Sigmoid colon (tissue), 7 donors: ENCODE data around the gene STK24. TPM values are rescaled to one million over a fixed set of nuclear protein-coding genes. Genes with fewer than 3 reads are reported as not detected.

Source experiments
- DNase-seq: peaks from one replicate; pipeline ENCODE4 v3.0.0-alpha.2; 2019
- H3K27ac ChIP-seq, 4 donors: fragments of 200-600 bp; sonication (generic); one replicate each; pipeline ENCODE4 v1.5.1; 2016 to 2019; ENCODE audit warnings: mild to moderate bottlenecking in 1 of 4
- H3K27me3 ChIP-seq, 3 donors: fragments of 200-600 bp; sonication (generic); one replicate each; pipeline ENCODE4 v1.5.1; 2019; ENCODE audit warnings: mild to moderate bottlenecking in 1 of 3
- H3K36me3 ChIP-seq, 4 donors: fragments of 200-600 bp; sonication (generic); one replicate each; pipeline ENCODE4 v1.5.1; 2016 to 2019
- H3K4me1 ChIP-seq, 4 donors: fragments of 200-600 bp; sonication (generic); one replicate each; pipeline ENCODE4 v1.5.1; 2017 to 2019
- H3K4me3 ChIP-seq, 4 donors: fragments of 200-600 bp; sonication (generic); one replicate each; pipeline ENCODE4 v1.5.1; 2017 to 2019; ENCODE audit warnings: mild to moderate bottlenecking in 2 of 4, moderate library complexity in 1 of 4
- H3K9me3 ChIP-seq, 4 donors: fragments of 200-600 bp in 3 of 4; sonication (generic) in 3 of 4; one replicate each; pipeline versions ENCODE4 v1.5.1 to v1.6.1; 2013 to 2019
- CTCF ChIP-seq, 4 experiments: fragments of 450-650 bp in 3 of 4; fragments of 200-600 bp in 1 of 4; IDR thresholded peaks; one replicate each; pipeline ENCODE4 v1.5.1; 2016 to 2019; ENCODE audit warnings: antibody characterized with exemption in 4 of 4, mild to moderate bottlenecking in 3 of 4, moderate library complexity in 2 of 4
- EP300 ChIP-seq, 4 donors: sonication (generic); formaldehyde crosslinking; IDR thresholded peaks; one replicate each; pipeline ENCODE4 v1.6.1; 2017; ENCODE audit warnings: antibody characterized with exemption in 4 of 4
- POLR2A ChIP-seq, 2 donors: fragments of 450-650 bp; IDR thresholded peaks; one replicate each; pipeline ENCODE4 v1.6.1; 2016; ENCODE audit warnings: antibody characterized with exemption in 2 of 2, mild to moderate bottlenecking in 2 of 2, moderate library complexity in 2 of 2
- POLR2AphosphoS5 ChIP-seq, 4 donors: sonication (generic); formaldehyde crosslinking; IDR thresholded peaks; one replicate each; pipeline ENCODE4 v1.6.1; 2017; ENCODE audit warnings: antibody characterized with exemption in 4 of 4
- WGBS, 2 donors: extraction: QIAGEN DNeasy Blood & Tissue Kit; methylation state at CpG; one replicate each; pipeline ENCODE4 v1.1.7; 2013; 5-methylcytosine and 5-hydroxymethylcytosine counted together
- intact Hi-C: fragments of 100-400 bp; cut with DNase I; formaldehyde crosslinking; loops from one replicate; pipeline ENCODE4 v1.15.1; 2023
- polyA plus RNA-seq, 3 donors: library from polyadenylated mRNA; stranded (reverse); fragments of 200-250 nt; gene quantifications; one replicate each; pipeline ENCODE4 v1.2.3, GENCODE V29; 2013
- total RNA-seq, 4 donors: library from RNA; depleted of rRNA; stranded (reverse); fragments of >200 nt; gene quantifications; one replicate each; pipeline ENCODE4 v1.1.0, GENCODE V29; 2016
- donor health status: healthy with polysubstance abuse.
- donor health status: Bipolar disorder and iron deficiency.
- donor health status: healthy.

STK24 gene
- total and polyA plus RNA-seq, 7 donors: 59.7 to 200 (median 78.9) TPM

- TF ChIP-seq POLR2A (IDR thresholded peaks at IDR 0.05) (no peak), EP300 (IDR thresholded peaks at IDR 0.05) (no peak), POLR2AphosphoS5 (IDR thresholded peaks at IDR 0.05) (no peak), CTCF (IDR thresholded peaks at IDR 0.05) (no peak)
- H3K9me3 ChIP-seq: no peaks in the 10 kb centered on the region
- H3K4me1 ChIP-seq: peaks cover 0 to 19% (median 10%) of the 10 kb centered on the region in 4 donors
- WGBS, 2 donors: 93 to 95% methylated on average over 16 of the region's 16 CpGs
- H3K36me3 ChIP-seq: peaks cover 0 to 58% (median 14%) of the 10 kb centered on the region in 4 donors
- H3K4me3 ChIP-seq: no peak overlapping the region
- DNase-seq: no peak
- H3K27ac ChIP-seq: no peak overlapping the region
- intact Hi-C loops: no loop called here
- no peaks in the 10 kb centered on the region for H3K27me3 ChIP-seq
Measured at GRCh38 chr13:98444381-98444780, 132.5 kb downstream of the STK24 start.

- no peak overlapping the region for H3K4me3 ChIP-seq
- no peaks in the 10 kb centered on the region for H3K27me3 ChIP-seq
- no peak for DNase-seq
- H3K27ac ChIP-seq: no peak overlapping the region
- peaks cover 0 to 13% (median 5%) of the 10 kb centered on the region in 4 donors for H3K4me1 ChIP-seq
- no peak for TF ChIP-seq CTCF (IDR thresholded peaks at IDR 0.05)
- TF ChIP-seq POLR2AphosphoS5 (IDR thresholded peaks at IDR 0.05): no peak
- no peak for TF ChIP-seq EP300 (IDR thresholded peaks at IDR 0.05)
- no peak for TF ChIP-seq POLR2A (IDR thresholded peaks at IDR 0.05)
- no peaks in the 10 kb centered on the region for H3K9me3 ChIP-seq
- 83 to 85% methylated on average over 21 of the region's 21 CpGs for WGBS, 2 donors
- H3K36me3 ChIP-seq: peaks cover 0 to 58% (median 16%) of the 10 kb centered on the region in 4 donors
- intact Hi-C loops: no loop called here
Measured at GRCh38 chr13:98443800-98444325, 133.0 kb downstream of the STK24 start.

- intact Hi-C loops: no loop called here
- DNase-seq: no peak
- no peaks in the 10 kb centered on the region for H3K9me3 ChIP-seq
- peaks cover 0 to 10% (median 3%) of the 10 kb centered on the region in 4 donors for H3K4me1 ChIP-seq
- WGBS, 2 donors: 79 to 84% methylated on average over 11 of the region's 11 CpGs
- TF ChIP-seq POLR2A (IDR thresholded peaks at IDR 0.05): no peak
- no peak for TF ChIP-seq EP300 (IDR thresholded peaks at IDR 0.05)
- TF ChIP-seq CTCF (IDR thresholded peaks at IDR 0.05): no peak
- TF ChIP-seq POLR2AphosphoS5 (IDR thresholded peaks at IDR 0.05): peak in 1 of 4 donors; percentile 13
- no peak overlapping the region for H3K4me3 ChIP-seq
- H3K36me3 ChIP-seq: peaks cover 0 to 58% (median 16%) of the 10 kb centered on the region in 4 donors
- H3K27me3 ChIP-seq: no peaks in the 10 kb centered on the region
- no peak overlapping the region for H3K27ac ChIP-seq
Measured at GRCh38 chr13:98443329-98443728, 133.6 kb downstream of the STK24 start.

GRCh38 chr13:98442391-98443230 lies 134.3 kb downstream of the STK24 start:
- Histone ChIP-seq H3K27me3 (no peaks in the 10 kb centered on the region), H3K4me1 (peaks cover 0 to 7% (median 3%) of the 10 kb centered on the region in 4 donors), H3K4me3 (no peak overlapping the region), H3K9me3 (no peaks in the 10 kb centered on the region), H3K27ac (no peak overlapping the region), H3K36me3 (peaks cover 0 to 51% (median 12%) of the 10 kb centered on the region in 4 donors)
- no peak for TF ChIP-seq EP300 (IDR thresholded peaks at IDR 0.05)
- no peak for DNase-seq
- intact Hi-C loops: no loop called here
- 85 to 88% methylated on average over 27 of the region's 27 CpGs for WGBS, 2 donors

- no peak for TF ChIP-seq POLR2A (IDR thresholded peaks at IDR 0.05)
- no peak for TF ChIP-seq CTCF (IDR thresholded peaks at IDR 0.05)
- no peak for TF ChIP-seq POLR2AphosphoS5 (IDR thresholded peaks at IDR 0.05)
- no peak for TF ChIP-seq EP300 (IDR thresholded peaks at IDR 0.05)
- no peak for DNase-seq
- H3K27ac ChIP-seq: no peak overlapping the region
- H3K36me3 ChIP-seq: peaks cover 0 to 50% (median 10%) of the 10 kb centered on the region in 4 donors
- H3K4me3 ChIP-seq: no peak overlapping the region
- WGBS, 2 donors: 89% methylated on average over 21 of the region's 21 CpGs
- intact Hi-C loops: no loop called here
- no peaks in the 10 kb centered on the region for H3K27me3 ChIP-seq
- H3K4me1 ChIP-seq: peaks cover 0 to 7% (median 3%) of the 10 kb centered on the region in 4 donors
- H3K9me3 ChIP-seq: no peaks in the 10 kb centered on the region
Measured at GRCh38 chr13:98441056-98441676, 135.7 kb downstream of the STK24 start.
